NCI-H345 treated with DMSO at 0.1 percent for 48 hours (cell line): ENCODE measurements around the gene IGF2BP3.
A peak's percentile ranks its signal among the peaks of the same experiment; 100 is the strongest.

ENCODE experiments used
- DNase-seq: peaks from one replicate; lab custom pipeline; 2025; ENCODE audit not compliant: unreplicated experiment; lab: John Stamatoyannopoulos, UW

Gene IGF2BP3

GRCh38 chr7:23272275-23272674, 198.0 kb downstream of the IGF2BP3 start:
- no peak for DNase-seq

GRCh38 chr7:23268746-23269145, 201.5 kb downstream of the IGF2BP3 start:
- DNase-seq: no peak

GRCh38 chr7:23268167-23268566, 202.1 kb downstream of the IGF2BP3 start:
- no peak for DNase-seq

GRCh38 chr7:23267357-23267756, 202.9 kb downstream of the IGF2BP3 start:
- no peak for DNase-seq

GRCh38 chr7:23266918-23267317, 203.4 kb downstream of the IGF2BP3 start:
- no peak for DNase-seq

- no peak for DNase-seq
Measured at GRCh38 chr7:23264916-23265458, 205.3 kb downstream of the IGF2BP3 start.

GRCh38 chr7:23261843-23262452, 208.3 kb downstream of the IGF2BP3 start:
- DNase-seq: peak; percentile 41

- DNase-seq: no peak
Measured at GRCh38 chr7:23260371-23260770, 209.9 kb downstream of the IGF2BP3 start.
